B cell (primary cell): ENCODE results near the gene MEF2B. TPM values are rescaled to one million over a fixed set of nuclear protein-coding genes. Genes with fewer than 3 reads are reported as not detected.

Experiments
- ATAC-seq: fragments of 200-7000 bp; cut with Tn5 transposase; one replicate; pipeline ENCODE4 v1.10.0; 2021; ENCODE audit warnings: low read depth, mild to moderate bottlenecking, moderate number of reproducible peaks, moderate library complexity
- CTCF ChIA-PET: fragments of 350-600 bp; sonication (Branson Sonifier 250); formaldehyde crosslinking; loops from one replicate; lab custom pipeline; 2021; ENCODE audit warnings: antibody characterized with exemption, inconsistent platforms; lab: Charles Lee
- POLR2A ChIA-PET: fragments of 350-600 bp; sonication (Branson Sonifier 250); formaldehyde crosslinking; loops from one replicate; lab custom pipeline; 2021; ENCODE audit warnings: antibody characterized with exemption; lab: Charles Lee
- DNase-seq: peaks from one replicate; pipeline ENCODE4 v3.0.0; 2013
- H2AFZ ChIP-seq: 2 replicates; pipeline ENCODE4 v1.6.1; 2012; ENCODE audit warnings: mild to moderate bottlenecking, low read depth, low read length; ENCODE audit not compliant: insufficient read depth, poor library complexity, severe bottlenecking
- H3K27ac ChIP-seq, 2 donors: 1 replicate in 1 of 2; 2 replicates in 1 of 2; pipeline ENCODE4 v1.5.1; 2012 to 2013; ENCODE audit warnings: low read length in 2 of 2, mild to moderate bottlenecking in 2 of 2, moderate library complexity in 1 of 2
- H3K27me3 ChIP-seq, 4 experiments: fragments of 200-600 bp in 1 of 4; sonication (generic) in 1 of 4; replicated peaks in 1 of 4; 1 replicate in 2 of 4; 2 replicates in 2 of 4; pipeline versions ENCODE4 v1.6.1 to v1.7.0; 2013 to 2016; ENCODE audit warnings: low read length in 3 of 4, mild to moderate bottlenecking in 2 of 4, mixed read lengths in 1 of 4, moderate library complexity in 1 of 4; ENCODE audit not compliant: insufficient read depth in 4 of 4, control insufficient read depth in 3 of 4; ENCODE audit errors: control extremely low read depth in 1 of 4
- H3K36me3 ChIP-seq, 2 experiments: replicated peaks in 1 of 2; 1 replicate in 1 of 2; 2 replicates in 1 of 2; pipeline versions ENCODE4 v1.6.1 to v1.7.1; 2013; ENCODE audit warnings: low read length in 1 of 2; ENCODE audit not compliant: insufficient read depth in 2 of 2, control insufficient read depth in 1 of 2; ENCODE audit errors: control extremely low read depth in 1 of 2, extremely low read depth in 1 of 2
- H3K4me1 ChIP-seq, 2 donors: fragments of 200-600 bp in 1 of 2; sonication (generic) in 1 of 2; 1 replicate in 1 of 2; 2 replicates in 1 of 2; pipeline versions ENCODE4 v1.5.1 to v1.6.1; 2013 to 2017; ENCODE audit warnings: low read length in 2 of 2; ENCODE audit not compliant: control insufficient read depth in 2 of 2, insufficient read depth in 2 of 2
- H3K4me2 ChIP-seq: replicated peaks from 2 replicates; pipeline ENCODE3; 2012; ENCODE audit warnings: mild to moderate bottlenecking, low read depth, low read length; ENCODE audit not compliant: poor library complexity, severe bottlenecking
- H3K4me3 ChIP-seq, 5 experiments: fragments of 200-600 bp in 1 of 5; sonication (generic) in 1 of 5; 1 replicate in 3 of 5; 2 replicates in 2 of 5; pipeline versions ENCODE4 v1.5.1 to v1.7.0; 2011 to 2016; ENCODE audit warnings: low read length in 4 of 5, mild to moderate bottlenecking in 4 of 5, low read depth in 2 of 5, control low read depth in 1 of 5, moderate library complexity in 1 of 5; ENCODE audit not compliant: insufficient read depth in 1 of 5; ENCODE audit errors: control extremely low read depth in 1 of 5, extremely low read depth in 1 of 5
- H3K79me2 ChIP-seq: fragments of 200-600 bp; sonication (generic); one replicate; pipeline ENCODE4 v1.6.0; 2016; ENCODE audit warnings: low read length; ENCODE audit not compliant: control insufficient read depth, insufficient read depth
- H3K9ac ChIP-seq: fragments of 200-600 bp; sonication (generic); 2 replicates; pipeline ENCODE4 v1.6.1; 2017; ENCODE audit warnings: mild to moderate bottlenecking, low read length, moderate library complexity
- H3K9me3 ChIP-seq, 3 donors: one replicate each; pipeline versions ENCODE4 v1.6.1 to v1.7.1; 2013; ENCODE audit warnings: low read length in 2 of 3; ENCODE audit not compliant: control insufficient read depth in 2 of 3, insufficient read depth in 1 of 3; ENCODE audit errors: control extremely low read depth in 1 of 3
- H4K20me1 ChIP-seq: 2 replicates; pipeline ENCODE4 v1.6.0; 2012; ENCODE audit warnings: mild to moderate bottlenecking, low read length; ENCODE audit not compliant: insufficient read depth, control insufficient read depth, poor library complexity, severe bottlenecking
- H3K27ac Mint-ChIP-seq: one replicate; pipeline ENCODE4 v1.8.0; 2021; ENCODE audit warnings: mixed read lengths
- H3K27me3 Mint-ChIP-seq: one replicate; pipeline ENCODE4 v1.8.0; 2021; ENCODE audit warnings: mixed read lengths
- H3K4me1 Mint-ChIP-seq: one replicate; pipeline ENCODE4 v1.8.0; 2021; ENCODE audit warnings: mixed read lengths
- H3K4me3 Mint-ChIP-seq: one replicate; pipeline ENCODE4 v1.8.0; 2021; ENCODE audit warnings: mixed read lengths
- H3K9me3 Mint-ChIP-seq: one replicate; pipeline ENCODE4 v1.8.0; 2022; ENCODE audit warnings: mixed read lengths; ENCODE audit not compliant: insufficient read depth
- EZH2 ChIP-seq: IDR thresholded peaks from 2 replicates; pipeline ENCODE4 v1.6.1; 2012; ENCODE audit warnings: borderline replicate concordance, low read depth, mild to moderate bottlenecking, moderate library complexity, low read length; ENCODE audit not compliant: insufficient read depth, poor library complexity, severe bottlenecking
- WGBS: methylation state at CpG from one replicate; pipeline ENCODE4 v1.1.5; 2013; ENCODE audit warnings: missing lambda C conversion rate; ENCODE audit not compliant: insufficient coverage; 5-methylcytosine and 5-hydroxymethylcytosine counted together
- intact Hi-C: fragments of 100-400 bp; cut with micrococcal nuclease; formaldehyde crosslinking; loops from one replicate; pipeline ENCODE4 v1.10.0; 2022
- polyA plus RNA-seq: library from polyadenylated mRNA; depleted of rRNA; stranded (reverse); fragments of >200 nt; gene quantifications from 2 replicates; pipeline ENCODE4 v1.2.3, GENCODE V29; 2012
- total RNA-seq, 2 donors: library from RNA; stranded (reverse); fragments of 120-200 nt in 1 of 2; gene quantifications; 1 replicate in 1 of 2; 2 replicates in 1 of 2; pipeline versions ENCODE4 v1.2.3 to v1.2.4, GENCODE V29; 2013 to 2022
- TF ChIP-seq, protein P1 (sequence below): fragments of 200-600 bp; IDR thresholded peaks from one replicate; pipeline ENCODE4 v1.8.0; 2022; ENCODE audit warnings: antibody characterized with exemption, mild to moderate bottlenecking

MEF2B gene
- total and polyA plus RNA-seq, 2 donors (not counting 1 experiment from before 2014, with no cell fraction given), result 4.6 to 5.5 TPM

DNA sequence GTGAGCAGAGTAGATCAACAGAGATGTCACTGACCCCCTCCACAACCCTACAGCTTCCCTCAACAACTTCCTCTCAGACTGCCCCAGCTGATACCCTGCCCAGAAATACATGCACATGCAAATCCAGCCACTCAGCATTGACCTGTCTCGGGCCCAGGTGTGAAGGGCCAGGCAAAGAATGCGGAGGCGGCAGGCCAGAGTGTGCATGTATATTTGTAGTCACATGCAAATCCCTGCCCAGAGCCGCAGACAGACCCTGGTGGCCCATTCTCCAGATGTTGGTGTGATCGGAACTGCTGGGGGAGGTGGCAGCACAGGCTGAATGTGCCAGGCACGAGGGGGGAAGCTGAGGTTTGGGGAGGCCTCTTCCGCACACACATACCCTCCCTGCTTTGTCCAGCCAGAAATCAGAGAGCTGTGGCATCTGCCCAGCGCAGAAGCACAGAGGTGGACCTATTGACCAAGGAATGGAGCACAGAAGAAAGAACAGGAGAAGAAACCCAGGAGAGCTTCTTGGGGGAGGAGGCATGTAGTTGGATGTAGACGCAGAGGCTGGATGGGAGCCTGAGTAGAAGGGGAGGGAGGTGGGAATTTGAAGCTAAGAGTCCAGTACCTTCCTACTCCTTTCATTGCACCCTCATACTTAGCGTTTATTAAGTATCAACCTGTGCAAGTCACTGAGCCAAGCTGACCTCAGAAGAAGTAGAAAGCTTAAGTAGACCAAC is 14.4 kb downstream of the MEF2B start:
- Mint-ChIP-seq H3K4me1 (peaks cover 61% of the 10 kb centered on the region), H3K9me3 (peaks cover 3% of the 10 kb centered on the region), H3K4me3 (peak overlapping the region; percentile 51), H3K27ac (peak overlapping the region; percentile 35), H3K27me3 (no peaks in the 10 kb centered on the region)
- CTCF ChIA-PET, result interaction anchor here (1.2 to 5.1 kb wide), 4 partner anchors 8 to 19 kb away, joined by 4 to 63 read pairs (median 16); partner anchors contain the start of gene MEF2B
- Histone ChIP-seq H4K20me1 (no peaks in the 10 kb centered on the region), H3K36me3 (no peaks in the 10 kb centered on the region), H2AFZ (no peak overlapping the region), H3K9ac (peak overlapping the region; percentile 3), H3K27ac (no peak overlapping the region), H3K27me3 (no peaks in the 10 kb centered on the region), H3K9me3 (peaks cover 0 to 6% (median 6%) of the 10 kb centered on the region in 3 donors), H3K4me3 (peak overlapping the region in 1 of 5 experiments; percentile 10), H3K79me2 (no peaks in the 10 kb centered on the region), H3K4me1 (peaks cover 36 to 63% of the 10 kb centered on the region in 2 donors), H3K4me2 (peak overlapping the region; percentile 52)
- WGBS, result 24% methylated on average over 4 of the region's 10 CpGs
- peak; percentile 45 for DNase-seq
- peak; percentile 23 for ATAC-seq
- POLR2A ChIA-PET, result interaction anchor here (0.6 to 1.1 kb wide), 4 partner anchors 14 to 166 kb away, joined by 3 to 4 read pairs (median 3); no protein-coding TSS in a partner anchor
- TF ChIP-seq, protein P1, sequence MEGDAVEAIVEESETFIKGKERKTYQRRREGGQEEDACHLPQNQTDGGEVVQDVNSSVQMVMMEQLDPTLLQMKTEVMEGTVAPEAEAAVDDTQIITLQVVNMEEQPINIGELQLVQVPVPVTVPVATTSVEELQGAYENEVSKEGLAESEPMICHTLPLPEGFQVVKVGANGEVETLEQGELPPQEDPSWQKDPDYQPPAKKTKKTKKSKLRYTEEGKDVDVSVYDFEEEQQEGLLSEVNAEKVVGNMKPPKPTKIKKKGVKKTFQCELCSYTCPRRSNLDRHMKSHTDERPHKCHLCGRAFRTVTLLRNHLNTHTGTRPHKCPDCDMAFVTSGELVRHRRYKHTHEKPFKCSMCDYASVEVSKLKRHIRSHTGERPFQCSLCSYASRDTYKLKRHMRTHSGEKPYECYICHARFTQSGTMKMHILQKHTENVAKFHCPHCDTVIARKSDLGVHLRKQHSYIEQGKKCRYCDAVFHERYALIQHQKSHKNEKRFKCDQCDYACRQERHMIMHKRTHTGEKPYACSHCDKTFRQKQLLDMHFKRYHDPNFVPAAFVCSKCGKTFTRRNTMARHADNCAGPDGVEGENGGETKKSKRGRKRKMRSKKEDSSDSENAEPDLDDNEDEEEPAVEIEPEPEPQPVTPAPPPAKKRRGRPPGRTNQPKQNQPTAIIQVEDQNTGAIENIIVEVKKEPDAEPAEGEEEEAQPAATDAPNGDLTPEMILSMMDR, result no peak
- TF ChIP-seq EZH2, result no peak
- intact Hi-C loops, result no loop called here
